Measurements from ENCODE around the gene MLLT6.
"Not testable (repeated sequence)": the region's sequence is repeated elsewhere in the genome, so short reads cannot be mapped to it uniquely, and the experiment has no call there.

MLLT6 gene

DNA sequence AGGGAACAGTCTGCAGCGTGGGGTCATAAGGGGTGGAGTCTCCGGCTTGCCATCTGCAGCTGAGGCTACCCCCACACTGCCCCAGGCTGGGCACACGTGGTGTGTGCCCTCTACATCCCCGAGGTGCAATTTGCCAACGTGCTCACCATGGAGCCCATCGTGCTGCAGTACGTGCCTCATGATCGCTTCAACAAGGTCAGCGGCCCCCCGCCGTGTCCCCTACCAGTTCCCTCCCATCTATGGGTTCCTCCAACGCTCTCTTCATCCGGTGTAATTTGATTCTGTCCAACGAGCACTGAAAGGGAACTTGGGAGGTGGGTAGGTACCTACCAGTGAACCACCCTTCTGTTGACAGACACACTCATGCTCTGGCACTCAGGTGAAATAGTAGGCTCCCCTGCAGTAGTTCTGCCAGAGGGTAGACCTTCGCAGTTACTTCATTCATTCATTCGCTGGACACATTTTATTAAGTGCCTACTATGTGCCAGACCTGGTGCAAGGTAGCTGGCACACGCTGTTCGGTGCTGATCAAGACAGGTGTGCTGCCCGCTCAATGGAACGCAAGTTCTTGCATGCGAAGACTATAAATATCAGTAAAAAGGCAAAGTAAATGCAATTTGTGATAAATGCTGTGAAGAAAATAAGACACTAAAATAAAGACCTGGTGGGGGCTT, 2.7 kb downstream of the MLLT6 start:
- DNase-seq (ENCODE audit: low spot score): no peak

DNA sequence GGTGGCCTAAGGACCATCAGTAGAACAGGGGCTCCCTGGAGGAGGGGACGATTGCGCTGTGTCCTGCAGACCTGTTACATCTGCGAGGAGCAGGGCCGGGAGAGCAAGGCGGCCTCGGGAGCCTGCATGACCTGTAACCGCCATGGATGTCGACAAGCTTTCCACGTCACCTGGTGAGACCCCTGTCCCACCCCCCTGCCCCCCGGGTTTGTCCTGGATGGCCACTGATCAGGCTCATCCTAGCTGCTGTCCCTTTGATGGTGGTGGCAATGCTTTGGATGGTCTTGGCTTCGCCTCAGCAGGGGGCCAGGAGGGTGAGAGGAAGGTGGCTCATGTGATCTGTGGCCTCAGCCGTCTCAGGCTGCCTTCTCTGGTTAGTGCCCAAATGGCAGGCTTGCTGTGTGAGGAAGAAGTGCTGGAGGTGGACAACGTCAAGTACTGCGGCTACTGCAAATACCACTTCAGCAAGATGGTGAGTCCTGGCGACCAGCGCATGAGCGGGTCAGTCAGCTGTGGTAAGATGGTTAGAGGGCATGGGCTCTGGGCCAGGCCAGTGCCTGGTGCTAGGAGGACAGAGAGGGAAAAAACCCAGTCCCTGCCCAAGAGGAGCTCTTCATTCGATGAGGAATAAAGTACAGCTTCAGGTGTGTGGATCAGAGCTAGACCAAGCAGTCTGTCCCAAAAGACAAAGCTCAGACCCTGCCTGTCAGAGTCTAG, 4.2 kb downstream of the MLLT6 start:
- no peak for DNase-seq (ENCODE audit: low spot score)

DNA sequence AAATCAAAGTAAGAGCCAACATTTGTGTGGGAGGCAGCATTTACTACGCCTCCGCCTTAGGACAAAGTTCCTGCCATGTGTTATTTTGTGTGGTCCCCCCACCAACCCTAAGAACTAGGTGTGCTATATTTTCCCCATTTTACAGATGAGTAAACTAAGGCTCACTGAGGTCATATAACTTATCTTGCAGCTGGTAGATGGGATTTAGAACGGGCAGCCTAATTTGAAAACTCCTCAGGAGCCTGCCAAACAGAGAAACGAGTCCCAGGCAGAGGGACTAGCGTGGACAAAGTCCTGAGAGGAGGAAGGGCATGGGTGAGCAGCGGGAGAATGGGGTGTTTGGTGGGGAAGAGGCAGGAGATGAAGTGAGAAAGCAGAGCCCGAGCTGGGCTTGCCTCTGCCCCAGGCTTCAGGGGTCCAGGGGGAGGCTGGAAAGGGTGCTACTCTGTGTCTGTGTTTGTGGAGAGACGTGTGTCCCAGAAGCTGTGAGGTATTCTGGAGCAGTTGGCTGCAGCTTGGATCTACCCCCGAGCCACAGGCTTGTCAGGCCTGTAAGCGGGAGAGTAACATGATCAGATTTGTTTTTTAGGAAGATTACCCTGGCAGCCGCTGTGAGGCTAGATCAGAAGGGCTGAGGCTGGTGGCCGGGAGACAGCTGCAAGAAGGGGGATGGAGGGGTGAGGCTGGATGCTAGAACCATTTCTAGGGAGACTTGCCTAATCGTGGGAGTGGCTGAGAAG, 5.0 kb downstream of the MLLT6 start:
- no peak for DNase-seq (ENCODE audit: low spot score)

DNA sequence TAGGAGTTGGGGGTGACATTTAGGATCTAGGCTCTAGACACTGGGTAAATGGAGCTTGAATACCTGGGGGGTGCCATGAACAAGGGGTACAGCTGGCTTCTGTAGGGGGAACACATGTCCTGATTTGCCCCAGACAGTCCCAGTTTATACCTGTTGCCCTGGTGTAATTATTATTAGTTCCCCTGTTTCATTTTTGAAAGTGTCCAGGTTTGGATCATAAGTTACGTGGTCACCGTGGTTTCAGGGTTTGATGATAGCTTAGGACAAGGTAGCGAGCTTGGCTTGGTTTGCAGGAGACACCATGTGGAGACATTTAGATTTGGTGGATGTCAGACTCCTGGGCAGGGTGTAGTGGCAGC, 5.5 kb downstream of the MLLT6 start:
- no peak for DNase-seq (ENCODE audit: low spot score)

DNA sequence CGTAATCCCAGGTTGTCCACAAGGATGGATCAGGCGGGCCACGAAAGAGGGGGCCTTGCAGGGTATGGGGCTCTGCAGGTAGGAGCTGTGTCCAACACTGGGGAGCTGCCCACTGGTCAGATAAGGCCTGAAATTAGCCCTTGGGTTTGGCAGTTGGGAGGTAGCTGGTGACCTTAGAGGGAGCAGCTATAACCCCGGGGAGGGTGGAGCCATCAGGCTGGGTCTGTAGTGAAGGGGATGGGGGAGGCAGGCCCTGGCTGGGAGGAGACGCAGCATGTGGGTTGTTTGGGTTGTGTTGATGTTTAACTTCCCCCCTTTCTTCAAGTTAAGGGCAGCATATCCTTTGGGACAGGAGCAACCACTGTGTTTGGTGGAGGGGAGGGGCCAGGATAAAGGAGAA, 5.9 kb downstream of the MLLT6 start:
- no peak for DNase-seq (ENCODE audit: low spot score)

DNA sequence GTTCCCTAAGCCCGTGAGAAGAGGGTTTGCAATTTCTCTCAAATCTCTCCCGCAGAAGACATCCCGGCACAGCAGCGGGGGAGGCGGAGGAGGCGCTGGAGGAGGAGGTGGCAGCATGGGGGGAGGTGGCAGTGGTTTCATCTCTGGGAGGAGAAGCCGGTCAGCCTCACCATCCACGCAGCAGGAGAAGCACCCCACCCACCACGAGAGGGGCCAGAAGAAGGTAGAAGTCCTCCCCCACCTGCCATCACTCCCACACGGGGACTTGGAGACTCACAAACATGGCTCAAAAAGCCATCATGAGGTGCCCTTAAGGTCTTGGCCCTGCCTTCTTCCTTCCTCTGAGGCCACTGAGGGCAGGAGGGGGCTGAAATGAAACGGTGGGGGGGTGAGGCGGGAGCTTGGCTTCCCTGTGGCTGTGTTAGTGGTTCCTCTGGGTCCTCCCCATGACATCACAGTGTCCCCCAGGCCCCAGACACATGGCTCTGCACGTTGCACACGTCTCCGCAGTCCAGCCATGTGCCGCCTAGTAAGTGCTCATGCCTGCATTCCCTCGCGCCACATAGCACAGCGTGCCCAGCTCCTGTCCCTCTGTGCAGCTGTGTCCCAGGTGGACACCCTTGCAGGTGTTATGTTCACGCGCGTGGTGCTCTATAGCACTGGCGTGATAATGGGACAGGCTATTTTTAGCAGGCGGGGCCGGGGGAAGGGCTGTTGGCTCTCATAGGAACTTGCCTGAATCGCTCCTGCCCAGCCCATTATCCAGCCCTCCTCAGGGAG, 6.9 kb downstream of the MLLT6 start:
- no peak for DNase-seq (ENCODE audit: low spot score)

DNA sequence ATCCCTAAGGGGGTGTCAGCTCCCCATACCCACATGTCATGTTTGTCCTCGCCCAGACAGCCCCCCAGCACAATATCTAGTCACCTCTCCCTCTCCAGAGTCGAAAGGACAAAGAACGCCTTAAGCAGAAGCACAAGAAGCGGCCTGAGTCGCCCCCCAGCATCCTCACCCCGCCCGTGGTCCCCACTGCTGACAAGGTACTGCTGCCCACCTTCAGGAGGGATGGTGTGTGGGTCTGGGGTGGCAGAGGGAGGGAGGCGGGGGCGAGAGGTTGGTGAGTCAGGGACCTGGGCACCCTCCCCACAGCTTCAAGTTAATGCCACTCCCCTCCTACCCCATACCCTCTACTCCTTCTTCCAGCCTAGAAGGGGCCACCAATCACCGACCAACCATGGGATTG, 7.5 kb downstream of the MLLT6 start:
- DNase-seq (ENCODE audit: low spot score): no peak

DNA sequence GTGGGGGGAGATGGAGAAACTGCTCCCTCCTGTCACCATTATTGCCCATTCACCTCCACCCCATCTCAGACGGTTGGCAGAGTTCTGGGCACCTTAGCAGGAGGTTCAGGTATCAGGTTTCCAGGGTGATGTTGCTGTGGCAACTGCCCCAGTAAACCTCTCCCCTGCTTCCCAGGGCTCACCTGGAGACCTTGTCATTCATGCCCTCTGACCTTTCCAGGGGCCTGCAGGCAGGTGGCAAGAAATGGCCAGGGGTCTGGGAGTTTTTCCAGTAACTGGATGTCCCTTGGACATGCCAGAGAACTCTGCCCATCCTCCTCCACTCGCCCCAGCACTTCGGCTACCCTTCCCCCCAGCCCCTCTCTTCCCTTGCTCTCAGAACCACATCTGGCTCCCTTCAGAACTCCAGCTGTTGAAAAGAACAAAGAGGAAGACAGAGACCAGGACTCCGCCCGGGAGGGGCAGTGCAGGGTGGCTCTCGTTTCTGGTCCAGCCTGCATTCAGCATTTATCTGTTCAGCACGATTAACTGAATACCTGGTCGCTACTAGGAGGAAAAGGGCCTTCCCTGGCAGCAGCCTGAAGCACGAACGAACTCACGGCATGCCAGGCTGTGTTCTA, 8.5 kb downstream of the MLLT6 start:
- no peak for DNase-seq (ENCODE audit: low spot score)

DNA sequence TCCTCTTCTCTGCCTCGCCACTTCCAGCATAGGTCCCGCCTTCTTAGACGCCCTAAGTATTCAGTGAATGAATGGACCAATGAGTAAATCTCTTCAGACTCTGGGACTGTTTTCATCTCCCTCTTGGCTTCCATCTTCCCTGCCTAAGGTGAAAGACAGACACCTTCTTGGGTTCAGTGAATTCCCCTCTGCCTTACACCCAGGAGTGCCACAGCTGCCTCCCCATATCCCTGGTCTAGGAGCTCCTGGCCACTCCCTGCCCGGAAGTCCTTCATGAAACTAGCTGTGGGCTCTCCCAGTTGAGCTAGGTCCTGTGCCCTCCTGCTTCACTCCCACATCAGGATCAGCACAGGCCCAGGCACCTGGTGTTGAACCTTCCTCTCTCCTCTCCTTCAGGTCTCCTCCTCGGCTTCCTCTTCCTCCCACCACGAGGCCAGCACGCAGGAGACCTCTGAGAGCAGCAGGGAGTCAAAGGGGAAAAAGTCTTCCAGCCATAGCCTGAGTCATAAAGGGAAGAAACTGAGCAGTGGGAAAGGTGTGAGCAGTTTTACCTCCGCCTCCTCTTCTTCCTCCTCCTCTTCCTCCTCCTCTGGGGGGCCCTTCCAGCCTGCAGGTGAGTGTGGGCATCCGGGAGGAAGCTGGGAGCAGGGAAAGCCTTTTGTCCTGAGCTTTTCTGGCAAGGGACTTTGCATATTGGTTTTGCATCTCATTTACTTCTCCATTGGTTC, 10.3 kb downstream of the MLLT6 start:
- no peak for DNase-seq (ENCODE audit: low spot score)

DNA sequence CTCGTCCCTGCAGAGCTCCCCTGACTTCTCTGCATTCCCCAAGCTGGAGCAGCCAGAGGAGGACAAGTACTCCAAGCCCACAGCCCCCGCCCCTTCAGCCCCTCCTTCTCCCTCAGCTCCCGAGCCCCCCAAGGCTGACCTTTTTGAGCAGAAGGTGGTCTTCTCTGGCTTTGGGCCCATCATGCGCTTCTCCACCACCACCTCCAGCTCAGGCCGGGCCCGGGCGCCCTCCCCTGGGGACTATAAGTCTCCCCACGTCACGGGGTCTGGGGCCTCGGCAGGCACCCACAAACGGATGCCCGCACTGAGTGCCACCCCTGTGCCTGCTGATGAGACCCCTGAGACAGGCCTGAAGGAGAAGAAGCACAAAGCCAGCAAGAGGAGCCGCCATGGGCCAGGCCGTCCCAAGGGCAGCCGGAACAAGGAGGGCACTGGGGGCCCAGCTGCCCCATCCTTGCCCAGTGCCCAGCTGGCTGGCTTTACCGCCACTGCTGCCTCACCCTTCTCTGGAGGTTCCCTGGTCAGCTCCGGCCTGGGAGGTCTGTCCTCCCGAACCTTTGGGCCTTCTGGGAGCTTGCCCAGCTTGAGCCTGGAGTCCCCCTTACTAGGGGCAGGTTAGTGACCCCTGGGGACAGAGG, 11.4 kb downstream of the MLLT6 start:
- no peak for DNase-seq (ENCODE audit: low spot score)

DNA sequence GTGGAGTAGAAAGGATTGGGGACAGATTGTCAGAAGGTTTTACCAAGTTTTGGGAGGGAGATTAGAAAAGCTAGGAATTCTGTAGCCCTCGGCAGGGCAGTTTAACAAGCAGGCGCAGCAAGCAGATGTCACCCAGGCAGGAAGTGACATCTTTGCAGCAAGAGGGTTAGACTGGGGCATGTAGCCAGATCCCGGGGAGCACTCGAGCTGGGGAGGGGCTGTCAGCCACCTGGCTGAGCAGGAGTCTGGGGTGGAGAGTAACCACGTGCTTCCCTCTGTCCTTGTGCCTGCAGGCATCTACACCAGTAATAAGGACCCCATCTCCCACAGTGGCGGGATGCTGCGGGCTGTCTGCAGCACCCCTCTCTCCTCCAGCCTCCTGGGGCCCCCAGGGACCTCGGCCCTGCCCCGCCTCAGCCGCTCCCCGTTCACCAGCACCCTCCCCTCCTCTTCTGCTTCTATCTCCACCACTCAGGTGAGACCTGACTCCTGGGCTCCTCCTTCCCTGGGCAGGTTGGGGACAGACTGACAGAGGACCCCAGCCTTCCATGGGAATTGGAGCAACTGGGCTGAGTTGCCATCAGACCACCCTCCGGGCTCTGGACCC, 12.2 kb downstream of the MLLT6 start:
- DNase-seq (ENCODE audit: low spot score): no peak

DNA sequence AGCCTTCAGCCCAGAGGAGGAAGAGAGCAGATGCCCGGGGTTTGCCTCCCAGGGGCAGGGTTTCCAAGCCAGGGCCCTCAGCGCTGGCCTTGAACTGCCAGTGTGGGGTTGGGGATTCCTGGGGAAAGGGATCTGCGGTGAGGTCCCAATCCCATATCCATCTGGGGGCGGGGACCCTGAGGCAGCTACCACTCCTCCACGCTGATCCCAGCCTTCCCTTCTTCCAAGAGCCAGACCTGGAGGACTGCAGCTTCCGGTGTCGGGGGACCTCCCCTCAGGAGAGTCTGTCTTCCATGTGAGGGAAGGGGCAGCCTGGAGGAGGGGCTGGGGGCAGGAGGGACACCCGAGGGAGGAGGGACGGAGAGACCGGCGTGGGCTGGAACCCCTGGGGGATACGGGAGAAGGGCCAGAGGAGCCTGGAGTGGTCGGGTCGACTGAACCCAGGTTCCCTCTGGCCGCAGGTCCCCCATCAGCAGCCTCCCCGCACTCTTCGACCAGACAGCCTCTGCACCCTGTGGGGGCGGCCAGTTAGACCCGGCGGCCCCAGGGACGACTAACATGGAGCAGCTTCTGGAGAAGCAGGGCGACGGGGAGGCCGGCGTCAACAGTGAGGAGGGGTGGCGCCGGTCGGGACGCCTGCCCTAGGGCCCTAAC, 14.3 kb downstream of the MLLT6 start:
- DNase-seq (ENCODE audit: low spot score): no peak

DNA sequence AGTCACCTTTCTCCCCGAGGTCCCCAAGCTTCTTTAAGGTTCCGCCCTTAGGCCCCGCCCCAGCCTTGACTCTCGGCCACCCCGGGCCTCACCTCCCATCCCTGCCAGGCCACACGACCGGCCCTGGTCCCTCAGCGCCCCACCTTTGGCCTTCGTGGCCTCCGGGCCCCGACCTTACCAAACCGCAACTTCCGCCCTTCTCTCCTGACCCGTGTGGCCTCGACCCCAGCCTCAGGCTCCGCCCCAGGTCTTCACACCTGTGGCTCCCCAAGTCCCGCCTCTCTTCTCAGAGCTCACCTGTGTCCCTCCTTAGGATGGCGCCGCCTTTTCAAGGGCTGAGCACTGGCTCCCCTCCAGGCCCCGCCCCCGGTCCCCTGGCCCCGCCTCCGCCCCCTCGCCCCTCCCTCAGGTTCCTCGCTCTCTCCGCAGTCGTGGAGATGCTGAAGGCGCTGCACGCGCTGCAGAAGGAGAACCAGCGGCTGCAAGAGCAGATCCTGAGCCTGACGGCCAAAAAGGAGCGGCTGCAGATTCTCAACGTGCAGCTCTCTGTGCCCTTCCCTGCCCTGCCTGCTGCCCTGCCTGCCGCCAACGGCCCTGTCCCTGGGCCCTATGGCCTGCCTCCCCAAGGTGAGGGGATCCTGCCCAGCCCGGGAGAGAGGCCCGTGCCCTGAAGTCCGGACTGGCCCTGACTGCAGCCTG, 15.0 kb downstream of the MLLT6 start:
- no peak for DNase-seq (ENCODE audit: low spot score)

DNA sequence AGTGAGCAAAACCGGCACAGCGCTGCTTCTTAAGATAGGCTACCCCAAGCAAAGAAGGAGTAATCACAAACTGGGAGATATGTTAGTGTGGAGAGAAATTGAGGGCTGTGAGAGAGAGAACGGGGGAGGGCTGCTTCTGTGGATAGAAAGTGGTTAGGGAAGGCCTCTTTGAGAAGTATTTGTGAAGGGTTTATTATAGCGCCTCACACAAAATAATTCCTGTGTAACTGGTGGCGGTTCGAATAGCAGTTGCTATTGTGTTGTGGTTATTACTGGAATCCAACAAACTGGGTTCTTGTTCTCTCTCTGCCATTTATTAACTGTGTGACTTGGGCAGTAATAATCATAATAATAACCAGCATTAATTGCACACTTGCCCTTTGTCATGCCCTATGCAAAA, 15.9 kb downstream of the MLLT6 start:
- DNase-seq (ENCODE audit: low spot score): no peak

DNA sequence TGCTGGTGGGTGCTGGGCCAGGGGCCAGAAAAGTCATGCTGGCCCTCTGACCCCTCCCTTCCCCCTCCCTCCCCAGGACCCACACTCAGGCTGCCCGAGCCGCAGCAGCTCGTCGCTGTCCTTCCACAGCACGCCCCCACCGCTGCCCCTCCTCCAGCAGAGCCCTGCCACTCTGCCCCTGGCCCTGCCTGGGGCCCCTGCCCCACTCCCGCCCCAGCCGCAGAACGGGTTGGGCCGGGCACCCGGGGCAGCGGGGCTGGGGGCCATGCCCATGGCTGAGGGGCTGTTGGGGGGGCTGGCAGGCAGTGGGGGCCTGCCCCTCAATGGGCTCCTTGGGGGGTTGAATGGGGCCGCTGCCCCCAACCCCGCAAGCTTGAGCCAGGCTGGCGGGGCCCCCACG, 16.7 kb downstream of the MLLT6 start:
- DNase-seq (ENCODE audit: low spot score): no peak

DNA sequence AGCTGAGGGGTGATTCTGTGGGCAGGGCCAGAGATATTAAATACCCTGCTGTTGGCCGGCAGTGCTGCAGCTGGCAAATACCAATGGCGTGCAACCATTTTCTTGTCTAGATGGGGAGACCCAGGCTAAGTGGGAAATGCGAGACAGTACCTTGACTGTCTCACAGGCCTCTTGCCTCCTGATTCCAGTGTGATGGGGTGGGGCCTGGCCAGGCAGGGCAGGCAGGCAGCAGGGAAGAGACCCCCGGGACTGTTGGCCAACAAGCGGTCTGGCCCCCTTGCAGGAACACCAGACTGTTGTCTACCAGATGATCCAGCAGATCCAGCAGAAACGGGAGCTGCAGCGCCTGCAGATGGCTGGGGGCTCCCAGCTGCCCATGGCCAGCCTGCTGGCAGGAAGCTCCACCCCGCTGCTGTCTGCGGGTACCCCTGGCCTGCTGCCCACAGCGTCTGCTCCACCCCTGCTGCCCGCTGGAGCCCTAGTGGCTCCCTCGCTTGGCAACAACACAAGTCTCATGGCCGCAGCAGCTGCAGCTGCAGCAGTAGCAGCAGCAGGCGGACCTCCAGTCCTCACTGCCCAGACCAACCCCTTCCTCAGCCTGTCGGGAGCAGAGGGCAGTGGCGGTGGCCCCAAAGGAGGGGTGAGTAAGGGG, 19.4 kb downstream of the MLLT6 start:
- no peak for DNase-seq (ENCODE audit: low spot score)

DNA sequence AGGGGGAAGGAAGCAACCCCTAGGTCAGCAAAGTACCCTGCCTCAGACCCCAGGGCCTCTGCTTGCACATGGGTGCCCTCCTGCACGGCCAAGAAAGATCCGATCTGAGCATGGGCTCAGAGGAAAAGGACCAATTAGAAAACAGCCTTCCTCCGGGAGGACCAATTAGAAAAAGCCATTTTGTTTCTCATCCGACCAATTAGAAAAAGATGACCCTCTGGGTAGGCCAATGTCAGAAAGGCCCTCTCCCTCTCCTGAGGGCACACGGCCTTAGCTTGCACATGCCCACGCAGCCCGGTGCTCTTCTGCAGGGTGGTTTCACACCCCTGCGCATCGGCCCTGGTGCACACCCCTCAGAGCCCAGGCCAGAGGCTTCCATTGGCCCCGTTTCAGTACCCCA, 20.0 kb downstream of the MLLT6 start:
- no peak for DNase-seq (ENCODE audit: low spot score)

DNA sequence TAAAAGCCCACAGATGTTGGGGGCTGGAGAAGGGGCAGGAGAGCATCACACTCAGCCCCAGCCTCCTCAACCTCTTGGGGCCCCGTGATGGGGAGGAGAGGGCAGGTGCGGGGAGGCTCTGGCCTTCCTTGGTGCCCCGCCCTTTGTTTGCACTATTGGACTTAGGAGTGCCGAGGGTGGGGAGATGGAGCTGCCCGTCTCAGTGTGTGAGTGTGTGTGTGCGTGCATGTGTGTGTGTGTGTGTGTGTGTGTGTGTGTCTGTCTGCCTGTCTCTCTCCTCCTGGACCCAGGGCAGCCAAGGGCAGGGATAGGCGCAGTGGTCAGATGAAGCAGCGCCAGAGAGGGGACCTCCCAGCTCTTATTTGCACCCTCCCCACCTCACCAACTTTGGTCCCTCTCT, 21.1 kb downstream of the MLLT6 start:
- not testable (repeated sequence) for DNase-seq (ENCODE audit: low spot score)

DNA sequence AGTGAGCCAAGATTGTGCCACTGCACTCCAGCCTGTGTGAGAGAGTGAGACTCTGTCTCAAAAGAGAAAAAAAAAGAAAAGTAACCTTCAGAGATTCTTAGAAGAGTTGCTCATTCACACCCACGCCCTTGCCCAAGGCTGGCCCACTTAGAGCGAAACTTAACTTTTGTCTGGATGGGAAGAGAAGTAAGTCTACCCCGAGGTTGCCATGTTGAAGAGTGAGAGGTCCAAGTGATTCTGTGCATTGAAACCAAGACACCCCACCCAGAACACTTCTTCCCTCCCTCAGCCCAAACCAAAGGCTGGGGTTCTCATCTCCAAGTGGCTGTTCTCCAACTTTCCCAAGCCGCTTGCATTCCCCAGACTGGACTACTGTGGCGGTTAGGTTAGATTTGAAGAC, 22.7 kb downstream of the MLLT6 start:
- DNase-seq (ENCODE audit: low spot score): no peak
